Erythroblast (primary cell): ENCODE results near the gene ARMH3.

Experiments used
- GATA1 ChIP-seq: IDR thresholded peaks from 2 replicates; pipeline ENCODE4 v1.6.1; 2011; ENCODE audit warnings: low read depth, mild to moderate bottlenecking, control low read depth, low read length, moderate library complexity
- POLR2A ChIP-seq: IDR thresholded peaks from 2 replicates; pipeline ENCODE4 v1.6.1; 2011; ENCODE audit warnings: mild to moderate bottlenecking, low read length

GRCh38 chr10:101925027-101925426, 130.9 kb downstream of the ARMH3 start:
- TF ChIP-seq POLR2A (no peak), GATA1 (no peak)
